ENCODE measurements around the gene RPL36.

RPL36 gene

DNA sequence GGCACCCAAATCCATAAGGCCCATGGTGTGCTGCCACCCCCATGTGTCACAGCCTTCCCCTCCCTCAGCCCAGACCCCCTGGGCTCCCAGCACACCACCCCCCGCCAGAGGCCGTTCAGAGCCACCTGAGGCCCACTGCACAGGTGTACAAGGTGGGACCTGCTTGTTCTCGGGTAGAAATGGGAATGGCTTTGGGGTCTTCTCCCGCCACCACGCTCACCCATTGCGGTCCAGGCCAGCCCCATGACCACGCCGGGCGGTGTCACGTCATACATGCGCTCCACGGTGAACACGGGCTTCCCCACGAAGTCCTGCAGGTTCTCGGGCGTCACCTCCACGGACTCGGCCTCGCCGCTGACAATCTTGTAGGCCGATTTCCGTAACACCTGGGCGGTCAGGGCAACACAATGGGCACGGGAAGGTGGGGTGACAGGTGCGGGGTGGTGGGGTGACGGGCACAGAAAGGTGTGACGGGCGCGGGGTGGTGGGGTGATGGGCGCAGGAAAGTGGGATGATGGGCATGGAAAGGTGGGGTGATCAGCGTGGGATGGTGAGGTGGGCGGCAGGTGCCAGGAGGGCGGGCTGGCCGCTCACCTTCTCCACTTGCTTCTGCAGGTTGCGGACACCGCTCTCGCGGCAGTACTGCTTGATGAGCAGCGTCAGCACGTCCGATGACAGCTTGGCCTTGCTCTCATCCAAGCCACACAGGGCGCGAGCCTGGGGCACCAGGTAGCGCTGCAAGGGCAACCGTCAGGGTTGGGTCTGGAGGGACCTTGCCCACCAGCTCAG lies 4.3 kb downstream of the RPL36 start:
- TF ChIP-seq, protein P1, sequence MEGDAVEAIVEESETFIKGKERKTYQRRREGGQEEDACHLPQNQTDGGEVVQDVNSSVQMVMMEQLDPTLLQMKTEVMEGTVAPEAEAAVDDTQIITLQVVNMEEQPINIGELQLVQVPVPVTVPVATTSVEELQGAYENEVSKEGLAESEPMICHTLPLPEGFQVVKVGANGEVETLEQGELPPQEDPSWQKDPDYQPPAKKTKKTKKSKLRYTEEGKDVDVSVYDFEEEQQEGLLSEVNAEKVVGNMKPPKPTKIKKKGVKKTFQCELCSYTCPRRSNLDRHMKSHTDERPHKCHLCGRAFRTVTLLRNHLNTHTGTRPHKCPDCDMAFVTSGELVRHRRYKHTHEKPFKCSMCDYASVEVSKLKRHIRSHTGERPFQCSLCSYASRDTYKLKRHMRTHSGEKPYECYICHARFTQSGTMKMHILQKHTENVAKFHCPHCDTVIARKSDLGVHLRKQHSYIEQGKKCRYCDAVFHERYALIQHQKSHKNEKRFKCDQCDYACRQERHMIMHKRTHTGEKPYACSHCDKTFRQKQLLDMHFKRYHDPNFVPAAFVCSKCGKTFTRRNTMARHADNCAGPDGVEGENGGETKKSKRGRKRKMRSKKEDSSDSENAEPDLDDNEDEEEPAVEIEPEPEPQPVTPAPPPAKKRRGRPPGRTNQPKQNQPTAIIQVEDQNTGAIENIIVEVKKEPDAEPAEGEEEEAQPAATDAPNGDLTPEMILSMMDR (IDR thresholded peaks at IDR 0.05; ENCODE audit: low read depth, low read length), result no peak
- no peak for DNase-seq (ENCODE audit: low read depth in 2 of 2)
- no peak overlapping the region for H3K4me3 ChIP-seq (replicated peaks in 1 of 2; ENCODE audit: low read depth in 2 of 2, low read length in 2 of 2)

DNA sequence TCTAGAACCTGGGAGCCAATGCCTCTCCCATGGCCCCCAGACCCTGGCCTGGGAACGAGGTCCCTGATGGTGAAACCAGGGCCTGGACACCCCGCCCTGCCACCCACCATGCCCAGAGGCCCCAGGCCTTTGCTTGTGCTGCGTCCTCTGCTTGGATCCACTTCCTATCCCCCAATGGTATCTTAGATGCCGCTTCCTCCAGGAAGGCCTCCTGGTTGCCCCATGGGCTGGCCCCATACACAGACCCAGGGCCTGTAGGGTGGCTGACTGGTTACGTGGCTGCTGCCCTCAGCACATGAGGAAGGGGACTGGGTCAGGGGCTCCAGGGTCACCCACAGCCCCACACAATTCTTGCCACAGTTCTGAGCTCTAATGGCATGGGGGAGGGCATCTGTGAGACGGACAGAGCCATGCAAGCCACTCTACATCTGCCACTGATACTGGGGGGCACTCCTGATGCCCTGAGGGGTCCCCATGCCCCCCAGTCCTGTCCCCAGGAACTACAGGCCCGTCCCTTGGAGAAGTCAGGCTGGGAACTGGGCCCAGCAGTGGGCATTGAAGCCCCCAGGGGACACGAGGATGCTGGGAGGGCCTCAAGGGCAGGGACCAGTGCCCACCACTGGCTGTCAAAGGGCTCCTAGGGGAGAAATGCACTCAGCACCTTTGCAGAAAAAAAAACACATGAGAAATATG lies 5.0 kb downstream of the RPL36 start:
- DNase-seq (ENCODE audit: low read depth in 2 of 2), result no peak
- TF ChIP-seq, protein P1 (IDR thresholded peaks at IDR 0.05; ENCODE audit: low read depth, low read length), result no peak
- H3K4me3 ChIP-seq (replicated peaks in 1 of 2; ENCODE audit: low read depth in 2 of 2, low read length in 2 of 2), result no peak overlapping the region

DNA sequence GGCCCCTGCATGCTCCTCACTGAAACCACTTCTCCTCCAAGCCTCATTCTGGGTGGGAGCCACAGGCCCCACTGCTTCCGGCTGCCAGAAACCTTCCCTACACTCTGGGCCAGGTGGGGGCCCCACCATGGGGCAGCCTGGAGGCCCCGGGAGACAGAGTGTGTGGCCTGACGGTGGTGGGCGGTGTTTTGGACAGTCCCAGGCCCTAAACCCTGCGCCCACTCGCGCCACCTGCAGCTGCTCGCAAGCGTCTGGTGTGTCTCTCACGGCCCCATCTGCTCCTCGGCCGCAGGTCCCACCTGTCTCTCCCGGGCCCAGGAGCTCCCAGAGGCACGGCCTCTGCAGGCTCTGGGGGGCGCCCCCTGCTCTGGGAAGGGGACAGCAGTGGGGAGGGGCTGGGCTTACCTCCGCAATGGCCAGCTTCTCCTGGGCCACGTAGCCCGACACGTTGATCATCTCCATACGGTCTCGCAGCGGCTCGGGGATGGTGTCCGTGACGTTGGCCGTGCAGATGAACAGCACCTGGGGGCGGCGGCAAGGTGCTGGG lies 5.6 kb downstream of the RPL36 start:
- DNase-seq (ENCODE audit: low read depth in 2 of 2), result no peak
- TF ChIP-seq, protein P1 (IDR thresholded peaks at IDR 0.05; ENCODE audit: low read depth, low read length), result no peak
- H3K4me3 ChIP-seq (replicated peaks in 1 of 2; ENCODE audit: low read depth in 2 of 2, low read length in 2 of 2), result no peak overlapping the region

DNA sequence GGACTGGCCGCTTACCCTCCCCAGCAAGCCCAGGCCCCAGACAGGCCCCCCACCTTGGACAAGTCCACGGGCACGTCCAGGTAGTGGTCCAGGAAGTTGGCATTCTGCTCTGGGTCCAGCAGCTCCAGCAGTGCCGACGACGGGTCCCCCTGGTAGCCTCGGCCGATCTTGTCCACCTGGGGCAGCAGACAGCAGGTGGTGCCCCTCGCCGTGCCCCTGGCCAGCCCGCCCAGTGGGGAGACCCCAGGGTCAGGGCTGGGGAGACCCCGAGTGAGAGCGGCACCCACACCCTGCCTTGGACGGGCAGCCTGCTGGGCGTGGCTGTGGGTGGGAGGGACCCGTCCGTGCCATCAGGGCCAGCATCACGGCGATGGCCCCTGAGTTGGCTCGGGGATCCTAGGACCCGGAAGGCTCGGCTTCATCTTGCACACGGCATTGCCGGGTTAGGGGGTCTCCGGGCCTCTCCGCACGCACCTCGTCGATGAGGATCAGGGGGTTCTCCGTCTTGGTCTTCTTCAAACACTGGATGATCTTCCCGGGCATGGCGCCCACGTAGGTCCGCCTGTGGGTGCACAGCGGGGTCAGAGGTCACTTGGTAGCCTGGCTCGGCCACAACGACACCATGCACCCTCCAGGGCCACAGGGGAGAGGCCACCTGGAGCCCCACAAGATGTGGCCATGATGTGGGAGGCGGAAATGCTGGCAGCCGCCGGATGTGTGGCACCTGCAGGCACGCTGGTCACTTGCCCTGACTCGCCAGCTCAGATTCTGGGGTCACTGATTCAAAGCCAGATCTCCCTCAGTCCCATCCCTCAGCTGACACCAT lies 6.3 kb downstream of the RPL36 start:
- no peak overlapping the region for H3K4me3 ChIP-seq (replicated peaks in 1 of 2; ENCODE audit: low read depth in 2 of 2, low read length in 2 of 2)
- no peak for DNase-seq (ENCODE audit: low read depth in 2 of 2)
- TF ChIP-seq, protein P1 (IDR thresholded peaks at IDR 0.05; ENCODE audit: low read depth, low read length), result no peak

DNA sequence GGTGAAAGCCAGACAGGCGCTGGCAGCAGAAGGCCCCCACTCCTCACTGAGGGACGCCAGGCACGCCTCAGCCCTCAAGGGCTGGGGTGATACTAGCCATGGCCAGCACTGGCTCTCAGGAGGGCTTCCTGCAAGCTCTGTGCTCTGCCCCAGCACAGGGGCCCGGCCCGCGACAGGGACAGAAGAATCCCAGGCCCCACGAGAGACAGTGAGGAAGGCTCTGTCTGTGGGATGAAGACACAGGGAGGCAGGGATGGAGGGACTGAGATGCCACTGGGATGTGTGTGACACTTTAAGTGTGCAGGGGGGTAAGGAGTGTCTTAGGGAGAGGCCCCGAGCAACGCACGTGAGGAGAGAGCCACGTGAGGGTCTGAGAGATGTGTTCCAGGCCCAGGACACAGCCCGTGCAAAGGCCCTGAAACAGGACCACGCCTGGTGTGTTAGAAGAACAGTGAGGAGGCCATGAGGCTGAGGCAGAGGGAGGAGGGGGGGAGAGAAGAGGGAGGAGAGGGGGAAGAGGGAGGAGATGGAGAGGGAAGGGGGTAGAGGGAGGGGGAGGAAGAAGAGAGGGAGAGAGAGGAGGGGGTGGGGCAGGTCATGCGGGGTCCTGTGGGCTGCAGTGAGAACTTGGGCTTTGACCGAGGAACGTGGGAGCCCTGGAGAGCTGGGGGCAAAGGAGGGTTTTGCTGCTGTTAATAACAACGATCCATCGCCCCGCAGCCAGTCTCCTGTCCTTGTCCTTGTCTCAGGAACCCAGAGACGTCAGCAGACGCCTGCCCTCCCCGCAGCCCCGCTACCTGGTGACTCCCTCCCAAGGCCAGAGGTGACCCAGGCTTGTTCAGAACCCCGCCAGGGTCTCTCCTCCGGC lies 7.2 kb downstream of the RPL36 start:
- TF ChIP-seq, protein P1 (IDR thresholded peaks at IDR 0.05; ENCODE audit: low read depth, low read length), result no peak
- no peak overlapping the region for H3K4me3 ChIP-seq (replicated peaks in 1 of 2; ENCODE audit: low read depth in 2 of 2, low read length in 2 of 2)

More for the DNA sequence above, 7.2 kb downstream of the RPL36 start:
- no peak for DNase-seq (ENCODE audit: low read depth in 2 of 2)
